GM21723 (cell line): ENCODE data around the gene OXER1.

ENCODE experiments used
- ATAC-seq: cut with Tn5 transposase; IDR thresholded peaks from one replicate; pipeline ENCODE4 v1.9.1; 2021; ENCODE audit warnings: mild to moderate bottlenecking, moderate library complexity; ENCODE audit not compliant: unreplicated experiment

OXER1 gene

DNA sequence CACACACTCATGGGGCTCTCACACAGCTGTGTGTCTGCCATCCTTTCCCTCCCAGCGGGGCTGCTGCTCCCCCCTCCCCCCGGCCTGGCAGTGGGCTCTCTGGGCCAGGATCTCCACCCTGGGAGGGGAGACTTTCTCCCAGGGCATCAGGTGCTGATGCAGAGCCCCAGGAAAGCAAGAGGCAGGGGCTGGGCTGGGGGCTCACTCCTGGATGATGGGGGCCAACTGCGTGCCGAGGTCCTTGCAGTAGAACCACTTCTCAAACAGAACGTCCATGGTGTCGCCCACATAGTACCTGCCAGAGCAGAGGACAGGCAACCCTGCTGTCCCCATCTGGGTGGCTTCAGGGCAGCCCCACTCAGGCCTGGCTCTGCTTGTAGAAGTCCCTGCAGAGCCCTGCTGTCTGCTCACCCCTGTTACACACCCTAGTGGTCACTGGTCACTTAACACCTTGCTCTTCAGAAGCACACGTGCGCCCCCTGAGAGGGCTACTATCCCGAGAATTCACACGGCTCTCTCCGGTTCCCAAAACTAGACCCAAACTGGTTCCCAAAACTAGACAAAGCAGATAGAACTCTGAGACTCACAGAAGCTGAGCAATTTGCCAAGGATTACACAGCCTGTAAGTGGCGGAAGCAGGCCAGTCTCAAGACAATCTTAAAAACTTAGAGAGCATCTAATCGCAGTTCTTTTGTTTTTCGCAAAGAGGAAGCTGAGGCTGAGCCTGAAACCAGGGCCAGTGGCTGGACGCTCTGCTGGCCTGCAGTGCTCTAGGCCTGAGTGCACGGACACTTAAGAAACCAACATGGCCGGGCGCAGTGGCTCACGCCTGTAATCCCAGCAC is 6.6 kb upstream of the OXER1 start:
- ATAC-seq: no peak

DNA sequence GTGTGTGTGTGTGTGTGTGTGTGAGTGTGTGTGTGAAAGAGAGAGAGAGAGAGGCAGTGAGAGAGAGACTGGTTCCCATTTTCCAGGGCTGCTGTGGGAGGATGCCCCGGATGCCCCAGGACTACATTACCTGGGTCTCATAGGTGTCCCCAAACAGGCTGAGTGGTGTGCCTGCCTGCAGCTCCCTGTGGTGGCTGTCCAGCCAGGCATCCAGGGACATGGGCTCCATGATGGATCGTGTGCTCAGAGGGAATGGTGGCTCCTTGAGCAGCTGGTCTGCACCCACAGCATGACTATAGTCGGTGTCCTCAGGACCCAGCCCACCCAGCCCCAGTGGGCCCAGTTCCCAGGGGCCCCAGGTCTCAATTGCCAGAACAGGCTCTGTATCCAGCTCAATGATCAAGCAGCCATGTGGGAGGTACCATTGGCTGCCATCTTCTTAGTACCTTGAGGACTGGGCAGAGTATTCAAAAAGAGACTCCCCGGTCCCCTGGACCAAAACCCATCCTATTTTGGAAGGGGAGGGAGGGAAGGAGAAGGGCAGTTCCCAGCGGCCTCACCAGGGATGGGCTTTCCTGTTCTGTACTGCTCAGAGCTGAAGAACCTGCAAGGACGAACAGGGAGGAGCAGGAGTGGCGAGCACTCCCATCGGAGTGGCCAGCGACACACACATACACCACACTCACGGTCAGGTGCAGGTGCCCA is 5.8 kb upstream of the OXER1 start:
- no peak for ATAC-seq

DNA sequence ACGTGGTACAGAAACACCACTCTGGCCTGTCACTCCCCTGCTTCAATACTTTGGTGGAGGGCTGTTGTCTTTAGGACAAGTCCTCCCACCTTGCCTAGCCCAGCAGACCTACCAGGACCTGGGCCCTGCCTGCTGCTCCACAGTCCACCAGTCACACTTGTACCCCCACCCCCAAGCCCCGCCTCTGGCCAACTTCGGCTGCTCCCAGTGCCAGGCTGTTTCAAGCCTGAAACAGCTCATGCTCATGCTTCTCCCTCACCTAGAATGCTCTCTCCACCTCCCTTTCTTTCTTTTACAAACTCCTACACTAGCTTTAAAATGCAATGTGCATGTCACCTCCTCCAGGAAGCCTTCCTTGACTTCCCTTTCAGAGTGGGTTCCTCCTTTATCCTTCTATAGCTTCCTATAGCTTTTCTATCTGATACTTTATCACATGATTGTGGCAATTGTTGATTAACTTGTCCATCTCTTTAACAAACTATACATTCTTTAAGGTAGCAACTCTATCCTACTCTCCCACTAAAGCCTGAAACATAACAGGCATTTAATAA is 4.8 kb upstream of the OXER1 start:
- no peak for ATAC-seq

DNA sequence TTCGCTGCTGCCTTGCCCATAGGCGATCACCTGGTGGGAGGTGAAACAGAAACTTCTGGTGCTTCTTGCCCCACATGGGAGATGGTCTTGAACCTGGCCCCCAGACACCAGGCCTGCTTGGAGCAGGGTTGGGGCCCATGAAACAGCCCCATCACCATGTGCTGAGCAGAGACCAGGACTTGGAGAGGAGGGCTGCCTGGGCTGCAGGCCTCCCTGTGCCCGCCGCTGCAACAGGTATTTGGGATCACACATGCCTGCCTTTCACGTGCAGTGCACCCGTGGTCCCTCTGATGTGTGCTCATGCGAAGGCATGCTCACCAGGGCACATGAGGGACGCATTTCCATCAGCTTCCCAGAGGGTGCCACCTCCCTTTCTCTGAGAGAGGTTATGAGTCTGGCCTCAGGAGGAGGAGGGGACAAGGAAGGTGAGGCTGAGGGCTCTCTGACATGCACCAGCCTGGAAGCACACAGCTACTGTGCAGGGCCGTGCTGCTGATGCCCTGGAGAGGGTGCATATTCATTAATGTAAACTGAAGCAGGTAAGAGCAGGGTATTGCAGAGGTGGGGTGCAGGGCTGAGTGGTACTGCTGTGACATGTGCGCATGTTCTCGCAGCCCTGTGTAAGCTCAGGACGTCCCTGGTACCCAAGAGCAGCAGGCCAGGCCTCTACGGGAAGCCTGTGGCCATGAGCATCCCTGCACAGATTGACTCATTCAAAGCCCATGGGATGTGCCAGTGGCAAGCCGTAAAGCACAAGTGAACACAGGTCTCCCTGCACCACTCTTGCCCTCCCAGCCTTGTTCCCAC is 4.2 kb upstream of the OXER1 start:
- ATAC-seq: no peak

DNA sequence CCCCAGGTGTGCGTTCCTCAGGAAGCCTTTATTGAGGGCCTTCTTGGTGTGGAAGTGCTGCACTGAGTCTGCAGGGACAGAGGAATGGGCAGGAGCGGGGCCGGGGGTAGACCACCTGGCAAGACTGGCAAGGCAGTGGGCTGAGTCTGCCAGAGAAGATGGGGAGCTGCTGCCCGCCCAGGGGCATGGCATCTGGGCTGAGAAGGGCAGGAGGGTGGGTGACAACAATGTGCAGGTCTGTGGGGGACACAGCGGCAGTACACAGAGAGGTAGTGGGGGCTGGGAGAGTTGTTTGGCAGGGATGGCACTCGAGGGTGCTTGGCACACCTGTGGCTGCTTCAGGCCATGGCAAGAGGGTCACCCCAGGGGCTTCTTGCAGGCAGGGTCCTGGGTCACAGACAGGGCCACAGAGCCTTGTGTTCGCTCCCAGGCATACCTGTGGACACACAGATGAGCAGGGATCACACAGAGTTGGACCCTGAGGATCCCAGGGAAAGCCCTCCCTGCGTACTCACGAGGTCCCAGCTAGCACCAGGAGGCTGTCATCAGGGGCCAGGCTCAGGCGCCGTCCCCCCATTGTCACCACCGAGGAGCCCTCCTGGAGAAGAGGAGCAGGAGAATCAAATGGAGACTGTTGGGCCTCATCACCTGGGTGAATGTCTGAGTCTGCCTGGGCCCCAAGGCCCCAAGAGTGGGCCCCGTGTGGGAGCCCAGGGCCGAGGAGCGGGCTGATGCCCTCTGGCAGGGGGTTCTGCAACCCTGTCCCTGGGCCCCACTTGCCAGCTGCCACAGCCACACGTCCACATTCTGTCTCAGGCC is 3.4 kb upstream of the OXER1 start:
- no peak for ATAC-seq

DNA sequence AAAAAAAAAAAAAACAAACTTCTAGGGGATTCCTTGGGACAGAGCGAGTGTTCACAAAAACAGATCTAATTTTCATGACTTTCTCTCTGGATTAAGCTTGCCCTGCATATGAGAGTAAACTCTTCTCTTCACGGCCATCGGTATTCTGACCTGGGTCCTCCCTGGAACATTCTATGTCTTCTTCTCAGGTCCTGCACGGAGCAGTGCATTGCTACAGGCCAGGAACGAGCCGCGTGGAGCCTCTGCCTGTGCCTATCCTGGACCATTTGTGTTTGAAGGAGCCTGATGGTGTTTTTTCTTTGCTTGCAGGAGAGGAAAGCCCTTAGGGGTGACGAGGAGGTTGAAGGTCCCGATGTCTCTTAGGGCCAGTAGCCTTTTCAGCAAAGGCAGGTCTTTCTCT is 1.8 kb upstream of the OXER1 start:
- ATAC-seq: no peak

DNA sequence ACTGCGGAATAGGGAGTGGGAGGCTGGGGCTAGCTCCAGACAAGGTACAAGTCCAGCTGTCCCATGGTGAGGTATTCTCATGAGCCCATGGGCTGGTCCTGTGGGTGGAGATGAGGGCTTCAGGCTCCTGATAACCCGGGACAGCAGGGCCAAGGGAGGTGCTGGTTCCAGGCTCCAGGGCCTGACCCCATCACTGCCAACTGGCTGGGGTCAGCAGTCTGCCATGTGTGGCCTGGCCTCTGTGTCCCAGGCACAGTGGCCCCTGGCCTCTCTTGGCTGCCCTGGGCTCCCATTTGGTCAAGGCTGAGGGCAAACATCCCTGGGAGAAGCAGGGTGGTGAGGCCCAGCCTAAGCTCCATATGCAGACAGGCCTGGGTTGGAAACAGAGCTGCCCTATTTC is 966 bp upstream of the OXER1 start:
- no peak for ATAC-seq

DNA sequence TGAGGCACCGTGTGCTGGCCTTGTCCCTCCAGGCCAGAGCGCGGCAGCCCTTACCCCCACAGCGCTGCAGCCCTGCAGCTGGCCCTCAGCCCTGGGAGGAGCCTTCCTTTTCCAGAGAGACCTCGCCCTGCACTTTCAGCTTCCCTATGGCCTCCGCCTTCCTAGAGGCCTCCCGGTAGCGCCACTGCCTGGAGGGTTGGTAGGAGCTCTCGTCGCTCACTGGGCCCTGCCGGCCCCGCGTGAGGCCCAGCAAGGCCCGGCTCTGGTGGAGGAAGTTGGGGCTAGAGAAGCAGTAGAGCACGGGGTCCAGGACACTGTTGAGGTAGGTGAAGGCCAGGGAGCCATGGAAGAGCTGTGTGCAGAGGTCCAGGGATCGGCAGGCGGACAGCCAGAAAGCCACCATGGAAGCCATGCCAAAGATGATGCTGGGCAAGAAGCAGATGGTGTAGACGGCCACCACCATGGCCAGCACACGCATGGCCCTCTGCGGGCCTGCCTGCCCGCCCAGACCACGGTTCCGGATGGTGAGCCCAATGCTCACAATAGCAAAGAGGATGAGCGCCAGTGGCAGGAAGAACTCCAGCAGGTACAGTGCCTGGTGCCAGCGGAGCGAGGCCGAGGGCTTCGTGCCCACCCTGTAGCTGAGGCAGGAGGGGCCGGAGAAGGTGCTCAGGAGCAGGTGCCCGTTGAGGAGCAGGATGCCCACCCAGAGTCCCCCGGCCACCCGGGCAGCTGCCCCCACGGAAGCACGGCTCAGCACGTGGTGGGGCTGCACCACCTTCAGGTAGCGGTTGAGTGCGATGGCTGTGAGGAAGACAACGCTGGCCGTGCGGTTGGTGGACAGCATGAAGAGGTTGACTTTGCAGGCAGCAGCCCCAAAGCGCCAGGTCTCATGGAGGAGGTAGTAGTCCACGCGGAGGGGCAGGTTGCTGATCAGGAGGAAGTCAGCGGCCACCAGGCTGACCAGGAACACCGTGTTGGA is 821 bp downstream of the OXER1 start:
- no peak for ATAC-seq

DNA sequence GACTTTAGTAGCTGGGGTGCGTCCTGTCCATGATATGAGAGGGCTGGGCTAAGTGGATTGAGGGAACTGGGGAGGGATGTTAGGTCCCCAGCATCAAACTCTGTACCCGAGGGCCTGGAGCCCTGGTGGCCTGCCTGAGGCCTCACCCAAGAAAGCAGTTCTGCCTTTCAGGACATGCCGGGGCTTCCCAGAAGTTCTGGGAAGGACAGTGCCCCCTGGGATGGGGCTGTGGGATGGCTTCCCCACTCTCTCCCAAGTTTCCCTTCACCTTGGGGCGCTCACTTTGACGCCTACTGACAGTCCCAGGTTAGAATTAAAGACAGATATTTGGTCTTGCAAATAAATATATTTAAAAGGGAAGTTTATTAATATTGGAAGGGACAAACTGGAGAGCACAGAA is 1.8 kb downstream of the OXER1 start:
- no peak for ATAC-seq

DNA sequence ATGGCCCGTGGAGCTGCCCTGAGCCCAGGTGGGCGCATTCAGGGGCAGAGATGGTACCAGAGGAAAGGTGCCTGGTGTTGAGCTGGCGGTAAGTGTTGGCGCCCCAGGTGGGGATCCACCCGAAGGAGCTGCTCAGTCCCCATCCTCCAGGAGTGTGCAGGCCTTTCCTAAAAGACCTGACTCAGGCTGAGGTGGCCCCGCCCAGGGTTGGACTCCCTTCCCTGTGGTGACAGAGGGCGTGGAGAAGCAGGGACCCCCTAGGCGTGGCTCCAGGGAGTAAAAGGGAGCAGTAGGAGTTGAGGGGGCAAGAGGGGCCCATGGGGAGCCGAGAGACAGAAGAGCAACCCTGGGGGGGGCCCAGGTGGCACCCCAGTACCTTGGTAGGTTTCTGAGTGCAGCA is 2.4 kb downstream of the OXER1 start:
- ATAC-seq: no peak

DNA sequence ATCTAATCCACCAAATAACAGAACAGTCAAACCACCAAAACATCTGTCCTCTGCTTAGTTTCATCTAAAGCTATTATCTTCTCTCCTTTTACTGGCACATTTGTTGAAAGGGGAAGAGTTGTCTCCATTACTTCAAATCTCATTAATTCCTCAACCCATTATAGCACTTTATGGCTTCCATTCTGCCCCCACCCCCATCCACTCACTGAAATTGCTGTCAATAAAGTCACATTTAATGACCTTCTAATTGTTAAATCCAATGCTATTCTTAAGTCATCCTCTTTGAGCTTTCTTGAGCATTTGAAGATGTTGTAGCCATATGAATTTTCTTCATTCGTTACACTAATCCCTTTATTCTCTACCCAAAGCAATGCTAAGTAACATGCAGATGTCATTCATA is 5.2 kb downstream of the OXER1 start:
- no peak for ATAC-seq

DNA sequence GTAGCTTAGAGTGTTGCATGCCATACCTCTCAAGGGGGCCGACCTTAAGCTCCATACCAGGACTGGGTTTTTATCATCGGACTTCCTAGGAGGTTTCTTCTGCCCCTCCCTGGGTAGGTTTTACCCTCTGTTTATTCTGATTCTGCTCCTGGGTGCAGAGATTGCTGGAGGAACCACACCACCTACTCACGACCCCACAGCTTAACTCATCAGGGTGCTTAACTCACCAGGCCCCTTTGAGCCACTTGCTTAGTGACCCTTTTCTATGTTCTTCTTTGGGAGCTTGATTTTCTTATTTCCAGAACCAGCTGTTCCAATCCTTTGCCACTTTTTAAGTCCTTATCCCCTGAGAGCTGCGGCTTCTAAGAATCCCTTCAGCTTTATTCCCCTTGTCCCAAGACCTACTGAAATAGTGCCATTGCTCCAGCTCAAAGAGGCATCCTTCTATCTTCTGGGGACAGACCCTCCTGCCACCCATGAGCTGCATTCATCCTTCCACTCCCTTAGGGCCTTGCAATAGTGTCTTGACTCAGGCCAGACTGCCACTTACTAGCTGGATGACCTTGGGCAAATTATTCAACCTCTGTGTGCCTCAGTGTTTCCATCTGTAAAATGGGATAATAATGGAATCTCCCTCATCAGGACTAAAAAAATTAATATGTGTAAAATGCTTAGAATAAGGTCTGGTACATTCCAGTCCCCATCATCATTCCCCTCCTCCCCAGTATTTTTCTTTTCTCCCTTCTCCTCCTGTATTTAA is 5.8 kb downstream of the OXER1 start:
- no peak for ATAC-seq

DNA sequence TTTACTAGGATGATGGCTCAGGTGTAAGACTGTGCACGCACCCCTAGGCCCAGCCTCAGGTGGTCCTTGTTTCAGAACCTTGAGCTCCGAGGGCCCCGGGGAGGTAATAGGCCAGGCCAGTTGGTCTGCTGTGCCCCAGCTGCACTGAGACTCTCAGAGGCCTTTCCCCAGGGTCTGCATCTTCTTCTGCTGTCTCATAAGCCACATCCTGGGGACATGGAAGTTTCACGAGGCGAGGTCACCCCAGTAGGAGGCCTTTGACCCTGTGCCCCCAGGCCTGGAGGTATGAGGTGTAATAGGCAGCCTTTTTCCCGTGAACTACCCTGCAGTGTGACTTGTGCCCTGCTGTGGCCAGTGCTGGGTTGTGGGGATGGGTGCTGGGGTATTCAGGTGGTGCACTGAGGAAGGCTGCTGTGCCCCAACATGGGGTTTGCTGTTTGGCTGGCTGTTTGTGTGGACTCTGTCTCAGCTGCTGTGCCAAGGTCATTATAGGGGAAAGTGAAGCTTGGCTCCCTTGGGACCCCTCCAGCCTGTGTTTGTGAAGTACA is 6.9 kb downstream of the OXER1 start:
- ATAC-seq: no peak

DNA sequence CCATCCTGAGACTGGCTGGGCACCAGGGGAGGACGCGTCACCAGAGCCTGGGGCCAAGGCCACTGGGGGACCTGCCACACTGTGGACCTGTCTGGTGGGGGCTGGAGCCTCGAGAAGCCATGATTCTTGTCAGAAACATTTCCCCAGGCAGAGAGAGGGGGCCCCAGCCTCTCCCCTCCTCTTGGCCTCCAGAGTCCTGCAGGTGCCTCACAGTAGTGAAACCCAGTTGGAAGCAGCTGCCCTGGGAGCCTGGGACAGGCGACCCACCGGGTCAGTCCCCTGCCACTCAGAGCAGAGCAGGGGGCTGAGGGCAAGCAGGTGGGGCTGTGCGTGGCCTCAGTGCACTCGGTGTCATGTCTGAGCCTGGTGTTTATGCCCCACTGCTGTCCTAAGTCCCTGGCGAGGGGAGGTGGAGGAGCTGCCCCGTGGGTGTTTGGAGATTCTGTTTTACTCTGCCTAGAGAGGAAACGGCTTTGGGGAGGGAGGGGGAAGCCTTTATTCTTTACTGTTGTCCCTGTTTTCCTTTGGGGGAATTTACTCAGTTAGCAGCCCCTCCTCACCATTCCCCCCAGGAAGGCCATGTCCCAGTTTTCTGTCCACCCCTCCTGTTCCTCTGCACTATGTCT is 7.7 kb downstream of the OXER1 start:
- ATAC-seq: no peak

DNA sequence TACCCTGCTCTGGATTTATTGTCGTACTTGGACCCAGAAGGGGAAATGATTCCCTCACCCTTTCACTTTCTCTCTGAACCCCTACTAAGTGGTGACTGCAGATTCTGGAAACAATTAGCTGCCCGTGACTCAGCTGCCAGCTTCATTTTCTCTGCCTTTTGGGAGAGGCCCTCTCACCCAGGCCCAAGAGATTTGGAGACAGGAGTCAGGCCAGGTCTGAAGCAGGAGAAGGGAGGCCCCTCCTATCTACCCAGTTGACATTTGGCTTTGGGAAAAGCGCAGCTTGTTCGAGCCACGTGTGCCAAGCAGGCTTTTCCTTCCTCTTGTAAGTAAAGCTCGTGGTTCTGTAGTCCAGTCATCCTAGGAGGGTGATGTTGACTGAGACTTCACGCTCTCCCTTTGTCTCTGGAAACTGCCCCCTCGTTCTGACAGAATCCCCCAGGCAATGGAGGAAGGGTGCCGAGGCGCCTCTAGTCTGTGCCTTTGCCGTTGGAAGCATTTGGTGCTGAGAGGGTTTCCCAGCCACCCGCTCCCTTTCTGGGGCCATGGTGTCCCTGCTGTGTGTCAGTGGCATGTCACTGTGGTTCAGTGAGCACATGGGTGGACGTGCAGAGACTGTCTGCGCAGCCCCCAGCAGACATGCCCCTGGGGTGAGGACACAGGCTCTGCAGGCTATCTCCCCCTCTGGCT is 8.6 kb downstream of the OXER1 start:
- no peak for ATAC-seq

DNA sequence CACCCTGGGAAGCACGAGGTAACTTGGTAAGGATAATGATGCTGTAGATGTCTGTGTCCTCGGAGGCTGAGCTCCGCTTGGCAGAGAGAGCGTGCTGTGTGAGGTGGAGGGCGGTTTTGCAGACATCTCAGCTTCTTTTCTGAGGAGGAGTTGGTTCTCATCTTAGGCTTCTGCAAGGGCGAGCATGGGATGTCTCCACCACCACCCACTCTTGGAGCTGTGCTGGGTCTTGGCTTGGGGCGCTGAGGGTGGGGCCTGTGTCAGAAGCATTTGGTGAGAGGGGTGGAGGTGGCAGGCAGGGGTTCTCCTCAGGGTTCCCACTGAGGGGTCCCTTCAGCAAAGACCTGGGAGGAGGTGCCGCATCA is 9.2 kb downstream of the OXER1 start:
- no peak for ATAC-seq

DNA sequence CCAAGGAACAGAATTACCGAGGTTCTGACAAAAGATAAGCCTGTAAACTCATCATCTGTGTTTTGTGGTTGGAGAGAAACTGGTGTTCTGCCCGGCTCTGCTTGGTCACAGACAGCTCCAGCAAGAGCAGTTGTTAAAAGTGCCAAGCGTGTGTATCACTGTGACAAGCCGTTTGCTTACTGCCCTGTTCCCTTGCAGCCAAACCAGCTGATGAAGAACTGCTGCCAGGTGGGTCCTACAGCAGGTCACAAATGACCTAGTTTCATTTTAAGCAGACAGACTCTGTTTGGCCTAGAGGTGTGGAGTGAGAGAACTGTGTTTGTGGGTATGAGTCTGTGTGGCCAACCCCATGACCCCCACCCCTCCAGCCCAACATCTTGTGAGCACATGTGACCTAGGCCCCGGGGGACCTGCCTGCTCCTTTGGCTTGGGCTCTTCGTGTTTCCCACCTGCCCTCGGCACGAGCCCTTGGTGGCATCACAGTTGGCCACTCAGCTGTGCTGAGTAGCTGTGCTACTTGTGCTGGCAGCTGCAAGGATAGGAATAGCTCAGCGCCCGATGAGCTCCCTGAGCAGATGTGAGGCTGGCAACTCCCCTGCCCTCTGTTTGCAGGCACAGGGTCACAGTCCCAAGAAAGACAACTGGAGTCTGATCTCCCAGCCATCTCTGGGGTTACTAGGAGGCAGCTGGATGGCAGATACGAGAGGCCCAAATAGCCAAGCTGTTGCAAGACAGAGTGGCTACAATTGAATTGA is 9.7 kb downstream of the OXER1 start:
- peak; percentile 62 for ATAC-seq
